ENCODE data around the gene CD8B.
"Not testable (repeated sequence)": the region's sequence is repeated elsewhere in the genome, so short reads cannot be mapped to it uniquely, and the experiment has no call there.

- not testable (repeated sequence) for TF ChIP-seq CTCF (IDR thresholded peaks at IDR 0.05; ENCODE audit: extremely low read depth in 1 of 2, insufficient read depth in 1 of 2, low read depth in 1 of 2, low read length in 2 of 2); POLR2A (IDR thresholded peaks at IDR 0.05; ENCODE audit: low read depth, low read length); POLR2AphosphoS5 (IDR thresholded peaks at IDR 0.05; ENCODE audit: insufficient read depth, low read depth, low read length)
Observed at GRCh38 chr2:86882865-86883264, 21.2 kb upstream of the CD8B start.
